NCI-H345 treated with DMSO at 0.1 percent for 48 hours (cell line): ENCODE data around the gene JAZF1.

ENCODE experiments used
- DNase-seq: peaks from one replicate; lab custom pipeline; 2025; ENCODE audit not compliant: unreplicated experiment; lab: John Stamatoyannopoulos, UW

The JAZF1 gene

GRCh38 chr7:28054531-28055160 is 125.9 kb downstream of the JAZF1 start:
- DNase-seq = no peak

- no peak for DNase-seq
Observed at GRCh38 chr7:28052933-28053332, 127.7 kb downstream of the JAZF1 start.

DNA sequence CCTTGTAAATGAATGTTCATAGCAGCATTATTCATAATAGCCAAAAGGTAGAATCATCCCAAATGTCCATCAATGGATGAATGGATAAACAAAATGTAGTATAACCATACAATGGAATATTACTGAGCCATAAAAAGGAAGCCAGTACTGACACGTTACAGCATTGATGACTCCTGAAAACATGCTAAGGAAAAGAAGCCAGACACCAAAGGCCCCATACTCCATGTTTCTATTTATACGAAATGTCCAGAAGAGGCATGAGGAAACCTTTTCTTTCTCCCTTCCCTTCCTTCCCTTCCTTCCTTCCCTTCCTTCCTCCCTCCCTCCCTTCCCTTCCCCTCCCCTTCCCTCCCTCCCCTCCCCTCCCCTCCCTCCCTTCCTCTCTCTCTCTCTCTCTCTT is 131.9 kb downstream of the JAZF1 start:
- no peak for DNase-seq

DNA sequence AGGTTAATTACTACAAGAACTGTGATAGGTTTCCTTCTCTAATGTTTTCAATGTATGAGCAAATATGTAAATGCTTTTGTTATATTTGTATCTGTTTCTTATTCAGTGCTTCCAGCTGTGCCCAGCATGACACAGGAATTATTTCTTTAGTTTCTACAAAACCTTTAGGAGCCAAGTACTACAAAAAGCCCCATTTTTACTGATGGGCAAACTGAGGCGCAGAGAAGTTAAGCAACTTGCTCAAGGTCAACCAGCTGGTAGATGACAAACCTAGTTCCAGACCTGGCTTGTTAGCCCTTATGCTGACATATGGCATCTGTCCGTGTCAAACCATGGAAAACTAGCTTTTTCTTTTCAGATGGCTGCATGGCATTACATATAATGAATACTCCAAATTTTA is 134.6 kb downstream of the JAZF1 start:
- no peak for DNase-seq

- no peak for DNase-seq
Observed at GRCh38 chr7:28045592-28045991, 135.0 kb downstream of the JAZF1 start.

GRCh38 chr7:28044825-28045224 is 135.8 kb downstream of the JAZF1 start:
- no peak for DNase-seq

DNA sequence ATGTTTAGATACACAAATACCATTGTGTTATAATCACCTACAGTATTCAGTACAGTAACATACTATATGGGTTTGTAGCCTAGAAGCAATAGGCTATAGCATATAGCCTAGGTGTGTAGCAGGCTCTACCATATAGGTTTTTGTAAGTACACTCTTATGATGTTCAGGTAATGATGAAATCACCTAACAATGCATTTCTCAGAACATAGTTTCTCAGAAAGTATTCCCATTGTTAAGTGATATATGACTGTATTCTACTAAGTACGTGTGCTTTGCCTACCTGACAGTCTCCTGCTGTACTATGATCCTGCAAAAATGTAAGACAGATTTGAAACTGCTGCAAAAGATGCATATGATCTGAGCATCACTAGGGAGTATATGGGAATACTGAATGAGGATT is 137.9 kb downstream of the JAZF1 start:
- DNase-seq = no peak

GRCh38 chr7:28041508-28042314 is 138.9 kb downstream of the JAZF1 start:
- no peak for DNase-seq

GRCh38 chr7:28038175-28038797 is 142.3 kb downstream of the JAZF1 start:
- no peak for DNase-seq

DNA sequence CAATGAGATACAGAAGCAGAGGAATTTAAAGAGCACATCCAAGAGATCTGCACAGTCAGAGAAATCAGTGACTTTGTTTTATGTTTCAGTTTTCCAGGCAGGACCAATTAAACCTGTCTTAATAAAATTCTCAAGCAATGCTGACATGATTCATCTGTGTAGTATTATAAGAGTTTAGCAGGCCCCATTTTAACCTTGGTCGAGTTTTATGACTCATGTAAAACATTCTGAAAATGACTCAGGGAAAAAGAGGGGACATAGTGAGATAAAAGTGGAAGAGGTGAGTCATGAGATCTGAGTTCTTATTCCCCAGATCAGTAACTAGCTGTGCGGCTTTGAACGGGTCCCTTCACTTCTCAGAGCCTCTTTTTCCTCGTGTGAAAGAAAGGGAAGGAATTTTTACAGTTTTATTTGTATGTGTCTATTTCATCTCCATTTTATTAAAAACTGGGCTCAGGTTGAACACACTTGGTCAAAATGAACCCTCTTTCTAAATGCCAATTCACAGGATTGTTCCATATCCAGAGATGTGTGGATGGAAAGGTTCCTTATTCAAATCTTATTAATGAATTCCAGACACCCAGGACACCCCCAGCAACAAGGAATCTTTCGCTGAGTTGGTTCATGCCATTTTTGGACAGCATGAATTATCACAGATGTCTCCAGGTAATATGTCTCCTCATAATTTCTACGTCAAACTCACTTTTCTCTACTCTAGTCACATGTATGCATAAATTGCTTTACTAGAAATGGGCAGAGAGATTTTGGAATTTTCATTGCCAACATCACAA is 143.2 kb downstream of the JAZF1 start:
- DNase-seq = no peak

DNA sequence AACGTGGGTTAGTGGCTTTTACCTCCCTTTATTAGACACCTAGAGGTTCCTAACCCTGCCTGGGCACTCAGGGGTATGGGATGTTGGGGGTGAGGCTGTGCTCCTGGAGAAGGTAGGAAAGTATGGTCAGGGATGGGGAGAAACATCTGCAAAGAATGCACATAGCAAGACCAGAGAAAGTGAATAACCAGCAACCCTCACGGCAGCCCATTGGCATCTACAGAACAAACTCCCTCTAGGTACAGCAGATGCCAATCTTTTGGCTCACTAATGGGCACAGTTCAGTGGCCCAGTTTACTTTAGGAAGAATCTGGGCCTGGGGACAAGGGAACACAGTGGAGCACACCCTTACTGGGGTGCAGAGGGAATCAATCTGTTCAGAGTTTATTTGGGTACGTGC is 143.9 kb downstream of the JAZF1 start:
- DNase-seq = no peak

DNA sequence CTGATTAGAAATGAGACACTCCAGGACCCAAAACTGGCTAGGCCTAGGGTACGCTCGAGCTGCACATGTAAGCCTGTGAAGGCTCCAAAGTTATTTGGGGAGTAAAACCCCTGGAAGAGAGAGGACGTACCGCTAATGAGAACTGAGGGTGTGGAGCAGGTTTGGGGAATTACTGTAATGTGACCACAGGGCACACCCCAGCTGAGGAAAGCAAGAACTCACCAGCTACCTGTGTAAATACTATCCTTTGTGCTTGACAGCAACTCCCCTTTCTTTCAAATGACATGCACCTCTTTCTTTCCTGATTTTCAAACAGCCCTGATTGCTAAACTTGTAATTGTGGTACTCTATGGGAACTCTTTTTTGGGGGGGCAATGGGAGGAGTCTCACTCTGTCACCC is 147.2 kb downstream of the JAZF1 start:
- no peak for DNase-seq

DNA sequence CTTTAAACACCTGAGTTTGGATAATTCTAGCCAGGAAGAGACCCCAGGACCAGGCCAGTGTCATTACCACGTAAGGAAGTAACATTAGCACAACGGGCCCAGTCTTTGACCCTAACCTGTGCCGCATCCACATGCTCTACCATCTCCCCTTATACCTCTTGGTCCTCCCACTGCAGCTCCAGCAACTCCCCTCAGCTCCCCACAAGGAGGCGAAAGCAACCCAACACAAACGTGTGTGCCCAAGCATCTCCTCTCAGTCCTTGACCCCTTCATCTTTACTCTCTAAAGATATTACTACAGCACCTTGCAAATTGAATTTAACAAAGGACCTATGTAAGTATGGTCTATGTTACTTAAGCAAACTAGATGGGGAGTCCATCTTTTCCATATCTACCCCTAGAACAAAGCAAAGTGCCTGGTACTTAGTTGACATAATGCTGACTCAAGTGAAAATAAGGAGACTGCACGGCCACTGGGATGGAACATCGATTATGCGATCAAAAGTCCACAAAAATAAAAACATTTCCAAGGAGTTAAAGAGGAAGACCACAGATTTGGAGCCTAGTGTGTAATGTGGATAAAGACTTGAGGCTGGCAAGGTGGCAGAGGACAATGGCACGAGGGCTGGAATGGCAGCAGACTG is 147.7 kb downstream of the JAZF1 start:
- no peak for DNase-seq

DNA sequence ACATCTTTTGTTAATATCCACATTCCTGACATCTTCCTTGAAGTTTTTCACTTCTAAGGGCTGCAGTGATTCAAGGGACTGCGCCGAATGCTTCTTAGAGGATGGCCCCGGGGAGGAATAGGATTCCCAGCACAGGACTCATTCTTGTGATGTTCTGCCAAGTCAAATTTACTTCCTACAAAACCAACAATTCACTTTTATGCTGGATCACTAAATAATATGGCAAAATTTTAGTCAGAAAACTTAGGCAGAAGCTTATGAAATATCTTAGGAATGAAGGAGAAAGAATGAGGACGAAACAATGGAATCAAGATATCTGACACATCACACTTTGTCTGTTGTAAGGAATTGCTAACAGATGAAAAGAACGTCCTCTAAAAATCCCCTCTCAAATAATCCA is 151.5 kb downstream of the JAZF1 start:
- no peak for DNase-seq

DNA sequence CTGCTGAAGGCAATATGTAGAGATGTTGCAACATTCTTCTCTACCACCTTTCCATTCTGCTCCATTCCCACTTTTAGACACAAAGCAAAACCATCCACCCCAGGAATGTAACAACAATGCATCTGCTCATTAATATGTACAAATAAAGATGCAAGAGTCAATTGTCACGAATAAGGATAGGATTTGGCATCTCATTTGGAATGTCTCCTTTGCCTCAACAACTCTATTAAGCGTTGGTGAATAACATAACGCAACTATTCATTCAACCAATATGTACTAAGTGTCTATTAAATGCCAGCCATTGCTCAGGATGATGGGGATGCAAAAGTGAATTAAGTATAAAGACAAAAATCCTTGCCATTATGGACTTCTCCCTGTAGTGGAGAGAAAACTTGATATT is 152.1 kb downstream of the JAZF1 start:
- no peak for DNase-seq

GRCh38 chr7:28026237-28026636 is 154.4 kb downstream of the JAZF1 start:
- DNase-seq = no peak

DNA sequence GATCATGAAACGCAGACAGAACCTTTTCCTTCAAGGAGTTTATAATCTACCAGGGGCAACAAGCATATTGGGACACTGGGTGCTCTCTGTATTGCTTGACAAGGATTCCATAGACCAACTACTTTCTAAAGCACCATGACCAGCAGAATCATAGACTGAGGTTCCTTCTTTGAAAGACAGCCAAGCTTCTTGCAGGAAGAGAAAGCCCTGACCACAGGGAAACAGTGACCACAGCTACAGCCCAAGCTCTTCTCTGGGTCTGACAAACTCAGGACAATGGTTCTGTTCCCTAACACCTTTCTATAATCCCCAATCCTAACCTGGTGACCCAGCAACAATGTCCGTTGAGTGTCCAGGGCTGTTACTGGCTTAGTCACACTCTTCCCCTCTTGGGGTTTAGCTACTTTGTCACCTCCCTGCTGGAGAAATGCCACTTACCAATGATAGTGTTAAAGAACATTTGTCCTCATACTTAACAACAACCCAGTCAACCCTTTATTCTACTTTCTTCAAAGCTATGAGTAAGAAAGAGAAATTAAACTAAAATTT is 155.7 kb downstream of the JAZF1 start:
- no peak for DNase-seq

GRCh38 chr7:28020302-28020940 is 160.2 kb downstream of the JAZF1 start:
- peak; percentile 82 for DNase-seq

DNA sequence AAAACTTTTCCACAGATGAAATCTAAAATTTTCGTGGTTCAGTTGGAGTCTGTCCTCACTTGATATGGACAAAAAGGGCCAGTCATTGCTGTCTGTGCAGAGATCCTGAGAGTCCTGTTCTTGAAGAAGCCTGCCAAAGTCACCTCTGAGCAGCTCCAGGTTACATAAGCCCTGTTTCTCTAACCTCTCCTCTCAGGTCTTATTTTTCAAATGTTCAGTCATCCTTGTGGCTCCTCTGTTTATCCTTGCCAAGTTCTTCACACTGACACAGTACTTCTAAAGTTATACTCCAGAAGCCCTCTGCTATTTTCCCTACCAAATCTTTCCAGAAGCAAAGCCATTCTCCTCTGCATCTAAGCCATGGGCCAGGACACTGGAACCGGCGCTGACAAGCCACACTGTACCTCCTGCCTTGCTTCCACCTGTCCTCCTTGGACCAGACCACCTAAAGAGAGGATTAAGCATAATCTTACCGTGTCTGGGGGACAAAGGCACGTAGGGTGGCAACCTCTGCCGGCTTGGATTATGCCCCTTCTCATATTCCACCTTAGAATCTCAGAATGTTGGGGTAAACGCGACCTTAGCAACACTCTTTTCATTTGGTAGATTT is 161.6 kb downstream of the JAZF1 start:
- no peak for DNase-seq

DNA sequence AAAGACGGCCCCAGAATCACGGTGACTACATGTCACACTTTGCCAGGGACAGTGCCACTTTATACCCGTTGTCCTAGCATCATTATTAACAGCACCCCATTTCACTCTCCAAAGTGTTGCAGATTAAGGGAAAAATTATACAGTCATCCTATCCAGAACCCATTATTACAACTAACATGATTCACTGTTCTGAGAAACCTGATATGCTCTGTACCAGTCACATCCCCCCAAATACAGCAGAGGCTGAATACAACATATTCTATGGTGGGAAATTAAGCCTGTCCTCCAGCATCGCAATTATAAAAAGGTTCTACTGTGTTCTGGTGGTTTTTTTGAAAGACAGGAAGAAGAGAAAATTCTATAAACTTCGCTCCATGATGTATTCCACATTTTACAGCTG is 162.1 kb downstream of the JAZF1 start:
- no peak for DNase-seq
